ENCODE measurements around the gene JDP2.
"Not testable (repeated sequence)": the region's sequence is repeated elsewhere in the genome, so short reads cannot be mapped to it uniquely, and the experiment has no call there.

JDP2 gene

GRCh38 chr14:75457648-75458165, 29.9 kb downstream of the JDP2 start:
- DNase-seq, result no peak

DNA sequence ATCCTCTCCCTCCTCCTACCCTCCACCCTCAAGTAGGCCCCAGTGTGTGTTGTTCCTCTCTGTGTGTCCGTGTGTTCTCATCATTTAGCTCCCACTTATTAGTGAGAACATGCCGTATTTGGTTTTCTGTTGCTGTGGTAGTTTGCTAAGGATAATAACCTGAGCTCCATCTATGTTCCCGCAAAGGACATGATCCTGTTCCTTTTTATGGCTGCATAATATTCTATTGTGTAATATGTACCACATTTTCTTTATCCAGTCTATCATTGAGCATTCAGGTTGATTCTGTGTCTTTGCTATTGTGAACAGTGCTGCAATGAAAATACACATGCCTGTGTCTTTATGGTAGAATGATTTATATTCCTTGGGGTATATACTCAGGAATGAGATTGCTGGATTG, 30.5 kb downstream of the JDP2 start:
- no peak for DNase-seq

- DNase-seq, result no peak
Observed at GRCh38 chr14:75459099-75459741, 31.4 kb downstream of the JDP2 start.

GRCh38 chr14:75459791-75460190, 32.0 kb downstream of the JDP2 start:
- no peak for DNase-seq

DNA sequence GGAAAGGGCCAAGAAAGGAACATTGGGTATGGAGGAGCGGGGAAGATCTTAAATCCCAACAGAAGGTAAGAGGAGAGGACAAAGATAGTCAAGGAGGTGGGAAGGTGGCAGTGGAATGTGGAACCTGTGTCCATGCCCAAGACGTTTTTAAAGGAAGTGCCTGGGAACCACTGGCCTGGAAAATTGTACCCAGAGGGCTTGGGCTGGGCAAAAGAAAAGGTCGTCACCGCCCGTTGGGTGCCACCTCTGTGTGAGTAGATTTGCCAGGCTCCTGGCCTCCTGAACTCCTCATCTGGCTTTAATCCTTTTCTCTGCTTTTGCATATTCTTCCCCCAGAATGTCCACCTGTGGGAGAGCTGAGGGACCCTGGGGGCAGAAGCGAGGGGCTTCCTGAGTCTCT, 32.6 kb downstream of the JDP2 start:
- no peak for DNase-seq

- no peak for DNase-seq
Observed at GRCh38 chr14:75461303-75461702, 33.5 kb downstream of the JDP2 start.

DNA sequence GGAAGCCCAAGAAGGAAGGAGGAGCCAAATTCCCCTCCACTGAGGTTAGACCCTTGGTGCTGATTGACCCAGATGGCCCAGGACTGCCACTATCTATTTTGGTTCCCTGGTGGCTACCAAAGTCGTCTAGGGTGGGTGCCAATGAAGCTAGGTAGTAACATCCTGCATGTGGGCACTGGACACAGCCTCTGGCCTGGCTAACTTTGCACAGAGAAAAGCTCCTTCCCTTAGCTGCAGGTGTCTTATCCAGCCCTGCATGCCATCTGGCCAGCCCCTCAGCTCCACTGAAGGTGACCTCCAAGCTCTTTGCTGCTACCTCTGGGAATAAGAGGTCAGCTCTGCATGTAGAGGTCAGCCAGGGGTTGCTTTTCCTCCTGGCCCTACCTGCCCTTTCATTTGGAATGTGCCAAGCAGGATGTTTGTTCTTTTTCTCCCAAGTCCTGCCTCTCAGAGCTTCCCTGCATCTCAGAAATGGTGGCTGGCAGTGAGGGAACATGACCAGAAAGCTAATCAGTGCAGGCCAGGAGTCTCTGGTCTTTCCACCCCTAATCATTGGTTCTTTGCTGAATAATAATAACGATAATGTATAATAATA, 34.0 kb downstream of the JDP2 start:
- no peak for DNase-seq

DNA sequence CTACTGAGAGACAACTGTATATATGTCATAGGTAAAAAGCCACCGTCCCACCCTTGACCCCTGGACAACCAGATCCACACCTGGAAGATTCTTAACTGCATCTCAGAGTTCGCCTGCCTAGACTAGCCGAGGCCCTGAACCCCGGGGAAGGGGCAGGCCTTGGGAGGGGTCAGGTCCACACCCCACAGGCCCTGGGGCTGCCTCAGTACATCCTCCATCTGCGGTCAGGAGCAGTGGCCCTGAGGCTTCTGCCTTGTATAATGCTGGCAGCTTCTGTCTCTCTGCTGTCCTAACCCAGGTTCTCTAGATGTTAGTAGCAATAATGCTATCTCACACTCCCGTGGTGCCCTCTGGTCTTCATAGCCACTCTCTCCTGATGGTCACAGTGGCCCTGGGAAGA, 36.8 kb downstream of the JDP2 start:
- DNase-seq, result no peak

GRCh38 chr14:75467763-75468162, 39.9 kb downstream of the JDP2 start:
- DNase-seq, result no peak

- no peak for DNase-seq
Observed at GRCh38 chr14:75469164-75469563, 41.3 kb downstream of the JDP2 start.

- DNase-seq, result no peak
Observed at GRCh38 chr14:75469606-75470237, 41.9 kb downstream of the JDP2 start.

- DNase-seq, result no peak
Observed at GRCh38 chr14:75470238-75470797, 42.5 kb downstream of the JDP2 start.

DNA sequence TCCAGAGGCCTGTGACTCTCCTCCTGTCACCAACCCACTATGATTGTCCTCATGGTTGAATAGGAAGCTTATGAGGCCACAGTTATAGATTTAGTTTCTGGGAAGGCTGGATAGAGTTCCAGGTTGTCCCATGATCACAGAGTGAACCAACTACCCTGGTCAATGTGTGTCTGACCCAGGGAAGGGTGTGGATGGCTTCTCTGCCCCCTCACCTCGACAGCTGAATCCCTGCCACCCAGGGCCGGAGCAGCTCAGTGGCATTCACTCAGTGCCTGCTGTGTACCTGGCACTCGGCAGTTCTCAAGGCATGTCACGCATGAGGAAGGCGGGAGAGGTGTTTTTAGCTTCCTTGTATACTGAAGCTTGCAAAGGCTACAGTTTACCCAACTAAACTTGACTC, 43.2 kb downstream of the JDP2 start:
- DNase-seq, result no peak

DNA sequence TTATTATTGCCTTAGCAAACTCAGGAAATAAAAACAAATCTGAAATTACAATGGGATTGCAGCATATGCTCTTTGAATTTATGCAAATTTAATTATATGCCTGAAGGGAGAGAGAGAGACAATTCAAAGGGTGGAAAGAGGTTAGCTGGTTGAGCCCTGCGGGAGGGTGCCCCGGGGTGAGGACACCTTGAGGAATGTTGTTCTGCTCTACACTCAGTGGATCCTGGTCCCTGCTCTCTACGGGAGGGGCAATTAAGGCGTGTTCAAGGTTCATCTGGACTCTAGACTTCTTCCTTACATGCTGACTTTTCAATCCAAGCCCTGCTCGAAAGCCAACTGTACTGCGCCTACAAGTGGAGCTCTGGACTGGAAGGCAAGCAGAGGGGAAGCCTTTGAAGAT, 46.3 kb downstream of the JDP2 start:
- DNase-seq, result not testable (repeated sequence)

DNA sequence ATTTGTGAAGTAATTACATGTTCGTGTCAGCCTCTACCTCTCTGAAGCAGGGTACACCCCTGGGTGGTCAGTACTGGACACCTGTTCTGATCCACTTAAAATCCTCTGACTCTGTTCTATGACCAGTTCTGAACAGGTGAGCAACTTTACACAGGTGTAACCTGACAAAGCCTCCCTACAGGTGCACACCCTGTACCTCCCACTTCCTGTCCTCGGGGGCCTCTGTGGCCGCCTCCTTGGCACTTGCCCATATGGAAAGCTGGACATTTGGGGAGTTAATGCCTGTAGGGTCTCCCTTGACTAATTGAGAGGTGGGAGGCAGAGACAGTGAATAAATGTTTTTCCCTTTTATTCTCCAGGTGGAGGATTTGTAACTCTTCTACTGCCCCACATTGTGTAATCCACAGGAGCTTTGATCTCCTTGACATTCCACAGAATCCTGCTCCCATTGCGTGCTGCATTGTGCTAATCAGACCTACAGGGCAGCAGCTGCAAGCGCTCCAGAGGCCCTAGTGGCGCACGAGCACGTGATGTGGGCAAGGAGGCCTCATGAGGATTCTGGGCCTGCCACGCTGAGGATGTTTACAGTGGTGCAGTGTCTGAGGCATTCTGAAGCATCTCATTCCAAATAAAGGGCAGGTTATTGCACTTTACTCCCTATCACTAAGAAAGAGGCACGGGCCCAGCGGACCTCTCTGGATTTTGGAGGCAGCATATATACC, 48.6 kb downstream of the JDP2 start:
- no peak for DNase-seq

- no peak for DNase-seq
Observed at GRCh38 chr14:75477881-75478280, 50.1 kb downstream of the JDP2 start.

DNA sequence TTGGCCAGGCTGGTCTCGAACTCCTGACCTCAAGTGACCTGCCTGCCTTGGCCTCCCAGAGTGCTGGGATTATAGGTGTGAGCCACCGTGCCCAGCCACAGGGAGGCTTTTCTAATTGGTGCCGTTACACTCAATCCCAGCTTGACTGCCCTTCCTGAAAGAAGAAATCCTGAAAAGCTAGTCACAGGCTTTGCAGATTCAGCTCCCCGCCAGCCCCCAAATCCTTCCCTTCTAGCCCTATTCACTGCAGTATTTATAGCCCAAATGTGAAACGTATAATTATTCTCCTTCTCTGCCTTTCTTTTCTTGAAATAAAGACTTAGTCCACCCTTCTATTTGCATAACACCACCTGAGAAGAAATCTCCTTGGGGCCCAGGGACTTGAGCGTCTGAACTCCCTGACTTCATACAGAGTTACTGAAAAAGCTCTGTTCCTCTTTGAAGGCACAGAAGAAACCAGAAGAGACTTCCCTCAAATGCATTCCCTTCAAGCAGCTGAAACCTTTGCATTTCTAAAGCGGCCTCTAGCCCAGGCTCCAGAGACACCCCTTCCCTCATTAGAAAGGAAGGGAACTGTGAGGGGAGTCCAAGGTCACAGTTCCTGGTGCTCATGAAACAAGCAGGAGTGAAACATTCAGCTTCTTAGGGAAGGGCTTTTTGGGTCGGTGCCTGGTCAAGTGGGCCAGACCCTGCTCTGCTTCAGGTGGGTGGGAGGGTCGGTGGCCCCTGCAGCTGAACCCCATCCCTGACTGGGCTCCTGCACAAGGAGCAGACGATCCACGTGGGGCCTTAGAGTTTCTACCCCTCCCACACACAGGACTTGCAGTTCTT, 52.2 kb downstream of the JDP2 start:
- no peak for DNase-seq

- no peak for DNase-seq
Observed at GRCh38 chr14:75482366-75482765, 54.5 kb downstream of the JDP2 start.

- no peak for DNase-seq
Observed at GRCh38 chr14:75484711-75485429, 57.0 kb downstream of the JDP2 start.

- DNase-seq, result no peak
Observed at GRCh38 chr14:75486318-75486717, 58.5 kb downstream of the JDP2 start.

GRCh38 chr14:75487155-75487671, 59.4 kb downstream of the JDP2 start:
- no peak for DNase-seq

GRCh38 chr14:75489480-75489837, 61.6 kb downstream of the JDP2 start:
- DNase-seq, result no peak
